NCI-H187 (cell line): ENCODE results near the gene KLHL30.

Experiments used
- DNase-seq, 2 experiments: peaks; one replicate each; lab custom pipeline; 2025; lab: John Stamatoyannopoulos, UW

Gene KLHL30

DNA sequence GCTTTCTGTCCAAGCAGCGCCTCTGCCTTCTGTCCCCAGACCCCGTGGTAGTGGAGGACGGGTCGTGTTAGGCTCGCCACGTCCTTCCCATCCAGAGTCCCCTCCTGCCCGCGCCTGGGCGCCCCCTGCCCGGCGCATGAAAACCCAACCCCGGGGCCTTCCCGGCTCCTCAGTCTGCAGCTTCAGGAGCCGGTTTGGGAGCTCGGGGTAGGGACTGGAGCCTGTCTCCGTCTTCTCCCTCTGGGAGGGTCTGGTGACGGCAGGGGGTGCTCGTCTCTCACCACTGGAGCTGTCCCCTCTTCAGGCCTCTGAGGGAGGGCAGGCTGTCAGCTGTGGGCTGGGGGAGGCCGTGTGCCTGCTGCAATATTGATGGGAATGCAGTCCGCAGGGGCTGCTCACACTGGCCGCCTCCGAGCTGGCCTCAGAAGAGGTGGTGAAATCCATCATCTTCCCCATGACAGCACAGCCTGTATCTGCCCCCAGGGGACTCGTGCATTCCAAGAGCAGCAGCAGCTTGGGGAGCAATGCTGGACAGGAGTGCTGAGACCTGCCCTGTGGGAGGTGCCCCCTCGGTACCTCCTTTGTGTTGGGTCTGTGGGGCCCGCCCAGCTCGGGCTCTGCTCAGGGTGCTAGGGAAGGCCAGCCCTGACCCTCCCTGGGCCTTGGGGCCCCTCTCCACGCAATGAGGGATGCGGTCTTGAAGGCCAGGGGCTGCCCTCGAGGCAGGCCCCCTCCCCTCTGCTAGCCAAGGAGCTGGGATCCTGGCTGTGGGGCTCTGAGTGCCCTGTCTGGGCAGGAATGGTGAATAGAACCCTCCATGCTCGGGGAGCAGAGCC lies 17.8 kb upstream of the KLHL30 start:
- DNase-seq, result no peak

DNA sequence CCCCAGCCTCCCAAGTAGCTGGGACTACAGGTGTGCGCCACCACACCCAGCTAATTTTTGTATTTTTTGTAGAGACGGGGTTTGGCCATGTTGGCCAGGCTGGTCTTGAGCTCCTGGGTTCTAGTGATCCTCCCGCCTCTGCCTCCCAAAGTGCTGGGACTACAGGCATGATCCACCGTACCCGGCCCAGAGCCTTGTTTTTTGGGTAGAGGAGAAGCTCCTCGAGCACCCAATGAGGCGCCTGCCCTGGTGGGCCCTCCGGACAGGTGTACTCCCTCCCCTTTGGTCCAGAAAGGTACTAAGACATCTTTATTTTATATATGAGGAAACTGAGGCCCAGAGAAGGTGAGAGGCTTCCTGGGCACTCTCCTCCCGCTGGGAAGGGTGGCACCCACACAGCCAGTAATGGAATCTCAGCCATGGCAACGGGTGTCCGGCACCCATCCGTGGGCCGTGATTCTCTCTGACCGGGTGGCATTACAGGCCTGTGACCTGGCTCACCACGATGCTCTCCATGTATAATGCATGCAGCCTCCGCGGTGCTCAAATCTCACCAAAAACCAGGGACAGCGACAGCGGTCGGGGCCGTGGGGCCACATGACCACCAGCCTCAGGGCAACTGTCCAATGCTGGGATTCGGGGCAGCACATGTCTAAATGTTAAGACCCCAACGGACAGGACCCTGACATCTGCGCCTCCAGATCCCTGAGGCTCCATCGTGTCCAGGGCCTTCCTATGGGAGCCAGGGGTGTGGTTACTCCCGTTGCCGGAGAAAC lies 16.8 kb upstream of the KLHL30 start:
- DNase-seq, result no peak

DNA sequence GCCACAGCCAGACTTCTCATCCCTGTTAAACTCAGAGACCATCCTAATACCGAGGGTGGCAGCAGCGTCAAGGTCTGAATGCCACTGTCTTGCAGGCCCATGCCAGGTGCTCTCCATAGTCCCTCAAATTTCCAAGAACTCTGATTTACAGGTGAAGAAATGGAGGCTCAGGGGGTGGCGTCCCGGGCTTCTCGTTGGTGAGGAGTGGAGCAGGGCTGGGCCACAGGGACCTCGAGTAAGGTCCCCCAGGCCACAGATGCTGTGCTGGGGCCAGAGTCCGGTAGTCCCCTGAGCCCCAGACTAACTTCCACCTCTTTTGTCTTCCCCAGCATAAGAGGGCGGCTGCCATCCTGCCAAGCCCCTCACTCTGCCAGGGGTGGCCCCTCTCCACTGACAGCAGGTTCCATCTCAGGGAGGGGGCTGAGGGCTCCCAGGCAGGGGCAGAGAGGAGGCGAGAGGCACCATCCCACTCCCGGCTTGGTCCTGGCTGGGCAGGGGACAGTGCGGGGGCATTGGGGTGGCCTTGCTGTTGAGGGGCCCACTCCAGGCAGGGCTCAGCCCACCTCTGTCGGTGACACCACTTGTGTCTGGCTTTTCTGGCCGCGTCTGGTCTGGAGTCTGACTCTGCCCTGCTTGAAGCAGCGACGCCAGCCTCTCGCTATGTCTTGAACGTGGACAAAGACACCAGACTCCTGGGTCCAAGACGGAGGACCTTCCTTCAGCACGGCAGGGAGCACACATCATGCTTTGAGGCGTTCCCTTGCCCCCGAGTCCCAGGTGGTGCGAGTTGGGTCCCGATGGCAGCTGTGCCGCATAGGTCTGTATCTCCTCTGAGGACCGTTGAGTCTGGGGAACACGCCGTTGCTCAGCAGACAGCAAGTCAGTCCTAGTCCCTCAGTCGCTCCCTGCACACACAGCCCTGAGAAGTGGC lies 15.9 kb upstream of the KLHL30 start:
- DNase-seq, result no peak

DNA sequence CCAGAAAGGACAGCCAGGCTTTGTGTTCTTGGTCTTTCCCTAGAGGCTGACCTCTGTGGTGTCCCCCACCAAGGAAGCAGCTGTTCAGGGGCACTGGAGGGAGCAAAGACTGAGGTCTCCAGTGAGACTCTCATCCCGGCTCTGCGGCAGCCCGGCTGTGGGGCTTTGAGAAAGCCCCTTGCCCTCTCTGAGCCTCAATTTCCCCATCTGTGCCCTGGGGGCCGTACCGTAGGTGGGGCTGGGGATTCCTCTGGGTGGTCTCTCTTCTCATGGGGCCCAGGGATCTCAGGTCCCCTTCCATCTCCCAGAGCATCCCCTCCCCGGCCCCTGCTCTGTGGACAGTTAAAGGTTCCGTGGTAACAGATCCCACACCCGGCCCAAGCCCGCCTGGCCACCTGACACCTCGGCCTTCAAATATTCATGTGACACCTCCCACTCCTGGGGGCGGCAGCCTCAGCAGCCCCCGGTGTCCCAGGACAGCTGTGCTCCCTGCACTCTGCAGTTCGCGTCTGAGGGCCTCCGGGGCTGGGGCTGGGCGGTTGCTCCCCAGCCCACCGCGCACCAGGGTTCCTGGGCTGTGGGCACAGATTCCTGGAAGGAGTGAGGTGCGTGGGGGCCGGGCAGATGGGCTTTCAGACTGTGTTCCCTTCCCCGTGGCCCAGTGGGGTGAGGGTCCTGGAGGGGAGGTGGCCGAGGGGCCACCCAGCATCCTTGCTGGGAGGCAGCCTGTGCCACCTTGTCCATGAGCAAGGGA lies 15.1 kb upstream of the KLHL30 start:
- no peak for DNase-seq

DNA sequence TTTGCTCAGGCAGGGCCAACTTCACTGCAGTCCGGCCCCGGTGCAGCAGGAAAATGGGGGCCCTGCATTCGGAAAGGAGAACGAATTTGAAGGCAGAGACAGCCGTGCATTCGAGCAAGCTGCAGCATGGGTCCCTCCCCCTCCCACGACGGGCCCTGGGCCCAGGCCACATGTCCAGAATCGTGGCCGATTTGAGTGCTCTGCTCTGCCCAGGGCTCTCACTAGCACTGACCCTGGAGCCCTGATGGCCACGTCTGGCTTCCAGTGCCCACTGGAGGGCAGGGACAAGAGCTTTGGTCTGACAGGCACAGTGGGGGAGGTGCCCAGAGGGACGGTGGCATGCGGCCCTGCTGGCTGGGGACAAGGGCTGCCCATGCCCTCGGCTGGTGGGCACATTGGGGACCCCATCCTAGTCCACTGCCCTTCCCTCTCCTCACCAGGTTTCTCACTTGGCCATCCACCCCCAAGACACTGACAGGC lies 14.4 kb upstream of the KLHL30 start:
- no peak for DNase-seq

DNA sequence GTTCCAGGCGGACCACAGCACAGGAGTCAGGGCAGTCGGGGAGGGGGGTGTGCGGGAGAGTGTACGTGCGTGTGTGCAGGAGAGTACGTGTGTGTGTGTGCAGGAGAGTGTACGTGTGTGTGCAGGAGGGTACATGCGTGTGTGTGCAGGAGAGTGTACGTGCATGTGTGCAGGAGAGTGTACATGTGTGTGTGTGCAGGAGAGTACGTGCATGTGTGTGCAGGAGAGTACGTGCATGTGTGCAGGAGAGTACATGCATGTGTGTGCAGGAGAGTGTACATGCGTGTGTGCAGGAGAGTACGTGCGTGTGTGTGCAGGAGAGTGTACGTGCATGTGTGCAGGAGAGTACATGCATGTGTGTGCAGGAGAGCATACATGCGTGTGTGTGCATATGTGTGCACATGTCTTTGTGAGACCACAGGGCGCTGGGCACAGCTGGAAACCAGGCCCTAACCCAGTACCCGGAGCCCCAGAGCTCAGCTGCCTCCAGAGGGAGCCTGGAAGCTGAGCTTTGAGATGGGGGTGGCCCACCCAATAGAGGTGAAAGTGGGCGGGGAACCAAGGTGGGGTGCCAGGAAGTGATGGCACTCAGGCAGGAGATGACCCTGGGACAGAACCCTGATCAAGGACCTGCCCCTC lies 13.9 kb upstream of the KLHL30 start:
- DNase-seq, result no peak

DNA sequence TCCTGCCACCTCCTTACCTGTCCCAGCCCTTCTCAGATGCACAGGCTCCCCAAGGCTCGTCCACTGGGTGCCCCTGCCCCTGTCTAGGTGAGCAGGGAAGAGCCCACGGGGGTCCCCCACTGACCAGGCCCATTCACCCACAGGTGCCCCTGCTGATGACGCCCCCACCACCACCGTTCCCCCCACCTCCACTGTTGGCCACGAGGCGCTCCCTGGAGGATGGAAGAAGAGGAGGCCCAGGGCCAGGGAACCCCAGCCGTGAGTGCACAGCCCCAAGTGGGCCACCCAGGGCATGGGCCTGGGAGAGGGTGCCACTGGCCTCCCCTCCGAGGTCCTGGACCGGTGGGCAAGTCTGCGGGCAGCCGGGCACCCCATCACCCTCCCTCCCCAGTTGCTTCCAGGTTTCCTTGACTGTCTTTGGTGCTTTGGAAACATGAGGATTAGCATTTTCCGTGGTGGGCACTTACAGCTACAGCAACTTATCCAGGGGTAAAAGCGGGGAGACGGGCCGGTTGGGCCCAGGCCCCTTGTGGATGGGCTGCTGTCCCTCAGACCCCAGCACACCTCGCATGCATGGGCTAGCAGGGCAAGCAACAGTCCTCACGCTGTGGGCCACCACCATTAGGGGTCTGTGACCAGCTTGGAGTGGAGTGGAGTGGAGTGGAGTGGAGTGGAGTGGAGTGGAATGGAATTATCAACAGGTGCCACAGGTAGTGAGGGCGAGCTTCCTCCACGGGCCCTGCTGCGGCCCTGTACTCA lies 13.2 kb upstream of the KLHL30 start:
- no peak for DNase-seq

DNA sequence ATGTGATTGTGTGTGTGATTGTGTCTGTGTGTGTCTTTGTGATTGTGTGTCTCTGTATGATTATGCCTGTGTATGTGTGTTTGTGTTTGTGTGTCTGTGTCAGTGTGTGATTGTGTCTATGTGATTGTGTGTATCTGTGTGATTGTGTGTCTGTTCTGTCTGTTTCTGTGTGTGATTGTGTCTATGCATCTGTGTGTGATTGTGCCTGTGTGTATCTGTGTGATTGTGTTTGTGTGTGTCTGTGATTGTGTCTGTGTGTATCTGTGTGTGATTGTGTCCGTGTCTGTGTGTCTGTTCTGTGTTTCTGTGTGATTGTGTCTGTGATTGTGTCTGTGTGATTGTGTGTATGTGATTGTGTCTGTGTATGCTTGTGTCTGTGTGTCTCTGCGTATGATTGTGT lies 12.1 kb upstream of the KLHL30 start:
- DNase-seq, result no peak

DNA sequence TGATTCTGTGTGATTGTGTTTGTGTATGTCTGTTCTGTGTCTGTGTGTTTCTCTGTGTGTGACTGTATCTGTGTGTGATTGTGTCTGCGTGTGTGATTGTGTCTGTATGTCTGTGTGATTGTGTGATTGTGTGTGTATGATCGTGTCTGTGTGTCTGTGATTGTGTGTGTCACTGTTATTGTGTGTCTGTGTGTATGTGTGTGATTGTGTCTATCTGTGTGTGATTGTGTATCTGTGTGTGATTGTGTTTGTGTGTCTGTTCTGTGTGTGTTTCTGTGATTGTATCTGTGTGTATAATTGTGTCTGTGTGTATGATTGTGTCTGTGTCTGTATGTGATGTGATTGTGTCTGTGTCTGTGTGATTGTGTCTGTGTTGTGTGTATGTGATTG lies 11.7 kb upstream of the KLHL30 start:
- no peak for DNase-seq

DNA sequence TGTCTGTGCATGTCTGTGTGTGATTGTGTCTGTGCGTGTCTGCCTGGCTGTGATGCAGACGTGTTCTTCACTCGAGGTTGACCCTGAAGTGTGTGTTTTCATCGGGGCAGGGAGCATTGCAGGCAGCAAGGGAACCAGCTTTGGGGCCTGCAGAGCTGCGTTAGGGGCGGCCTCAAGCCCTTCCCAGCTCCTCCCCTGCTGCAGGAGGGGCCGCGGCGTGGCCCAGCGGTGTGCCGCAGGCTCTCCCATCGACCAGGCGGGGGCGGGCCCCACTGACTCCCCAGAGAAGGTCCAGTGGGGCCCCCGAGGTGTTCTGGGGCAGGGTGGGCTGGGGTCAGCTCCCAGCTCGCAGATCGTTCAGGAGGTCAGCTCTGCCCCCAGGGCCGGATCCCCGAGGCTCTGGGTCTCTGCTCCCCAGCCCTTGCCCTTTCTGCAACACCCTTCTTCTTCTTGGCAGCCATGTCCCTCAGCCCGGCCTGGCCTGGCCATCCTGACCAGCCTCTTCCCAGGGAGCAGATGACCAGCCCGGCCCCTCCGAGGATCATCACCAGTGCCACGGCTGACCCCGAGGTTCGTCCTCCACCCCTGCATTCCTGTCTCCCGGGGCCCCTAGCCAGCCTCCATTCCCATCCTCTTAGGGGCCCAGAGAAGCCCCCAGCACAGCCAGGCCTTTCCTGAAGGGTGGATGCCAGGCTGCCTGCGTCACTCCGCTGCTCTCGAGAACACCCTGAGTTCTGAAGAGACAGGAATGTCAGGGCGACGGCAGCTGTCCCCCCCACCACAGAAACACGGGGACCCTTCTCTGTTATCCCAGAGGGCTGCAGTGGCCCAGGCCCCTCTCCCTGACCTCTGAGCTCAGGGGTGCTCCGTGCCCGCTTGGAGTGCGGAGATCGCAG lies 11.1 kb upstream of the KLHL30 start:
- no peak for DNase-seq

DNA sequence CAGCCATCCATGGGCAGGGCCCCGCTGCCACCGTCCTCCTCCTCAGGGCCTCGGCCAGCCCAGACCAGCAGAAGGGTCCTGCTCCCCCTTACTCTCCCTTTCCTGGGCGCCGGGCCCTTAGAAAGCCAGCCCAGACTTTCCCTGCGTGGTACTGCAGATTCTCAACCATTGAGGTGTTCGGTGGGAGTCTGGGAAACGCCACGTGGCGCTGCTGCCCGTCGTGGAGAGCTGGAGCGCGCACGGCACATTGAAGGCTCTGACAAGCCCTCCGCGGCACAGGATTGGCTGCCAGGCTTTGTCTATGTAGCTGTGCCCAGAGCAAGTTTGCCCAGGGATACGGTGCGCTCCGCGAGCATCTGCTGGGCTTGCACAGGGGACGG lies 10.4 kb upstream of the KLHL30 start:
- no peak for DNase-seq

DNA sequence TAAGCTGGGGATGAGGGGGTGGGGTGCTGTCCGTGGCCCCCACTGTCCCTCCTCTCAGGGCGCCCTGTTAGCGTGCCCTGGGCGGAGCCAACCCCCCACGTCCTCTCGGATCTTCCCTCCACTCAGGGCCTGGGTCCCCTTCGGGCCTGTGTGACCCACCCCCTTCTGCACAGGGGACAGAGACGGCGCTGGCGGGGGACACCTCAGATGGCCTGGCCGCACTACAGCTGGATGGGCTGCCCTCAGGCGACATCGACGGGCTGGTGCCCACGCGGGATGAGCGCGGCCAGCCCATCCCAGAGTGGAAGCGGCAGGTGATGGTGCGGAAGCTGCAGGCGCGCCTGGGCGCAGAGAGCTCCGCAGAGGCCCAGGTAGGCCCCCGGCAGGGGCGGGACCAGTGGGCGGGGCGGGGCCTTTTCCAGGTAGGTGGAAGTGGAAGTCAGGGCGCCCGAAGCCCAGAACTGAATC lies 9.9 kb upstream of the KLHL30 start:
- DNase-seq, result no peak

DNA sequence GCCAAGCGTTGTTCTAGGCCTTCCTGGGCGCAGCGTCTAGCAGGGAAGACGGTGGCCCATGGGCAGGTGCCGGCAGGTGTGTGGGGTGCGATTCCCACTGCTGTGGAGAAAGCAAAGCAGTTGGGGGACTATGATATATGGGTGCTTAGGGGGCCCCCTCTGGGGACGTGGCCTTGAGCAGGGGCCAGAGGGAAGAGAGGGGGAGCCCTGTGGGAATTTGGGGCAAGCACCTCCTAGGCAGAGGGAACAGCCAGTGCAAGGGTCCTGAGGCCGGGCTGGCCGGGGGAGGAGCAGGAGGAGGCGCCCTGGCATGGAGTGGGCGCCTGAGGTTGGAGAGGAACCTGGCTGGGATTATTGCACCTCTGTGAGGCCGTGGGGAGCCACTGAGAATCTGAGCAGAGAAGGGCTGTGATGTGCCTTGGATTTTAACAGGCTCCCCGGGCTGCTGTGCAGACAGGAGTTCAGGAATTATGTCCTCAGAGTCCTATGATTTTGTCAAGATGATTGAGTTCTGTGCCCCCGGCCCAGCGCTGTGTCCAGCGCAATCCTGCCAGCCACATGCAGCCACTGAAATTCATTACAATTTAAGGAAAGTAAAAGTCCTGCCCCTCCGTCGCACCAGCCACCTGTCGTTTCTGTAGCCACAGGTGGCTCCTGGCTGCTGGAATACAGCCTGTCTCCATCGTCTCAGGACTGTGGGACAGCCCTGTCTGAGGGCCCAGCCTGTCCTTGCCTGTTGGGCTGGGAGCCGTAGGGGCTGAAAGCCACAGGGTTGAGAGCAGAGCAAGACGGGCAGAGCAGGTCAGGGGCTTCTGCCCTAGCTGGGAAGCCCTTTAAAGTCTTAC lies 9.1 kb upstream of the KLHL30 start:
- DNase-seq, result no peak

DNA sequence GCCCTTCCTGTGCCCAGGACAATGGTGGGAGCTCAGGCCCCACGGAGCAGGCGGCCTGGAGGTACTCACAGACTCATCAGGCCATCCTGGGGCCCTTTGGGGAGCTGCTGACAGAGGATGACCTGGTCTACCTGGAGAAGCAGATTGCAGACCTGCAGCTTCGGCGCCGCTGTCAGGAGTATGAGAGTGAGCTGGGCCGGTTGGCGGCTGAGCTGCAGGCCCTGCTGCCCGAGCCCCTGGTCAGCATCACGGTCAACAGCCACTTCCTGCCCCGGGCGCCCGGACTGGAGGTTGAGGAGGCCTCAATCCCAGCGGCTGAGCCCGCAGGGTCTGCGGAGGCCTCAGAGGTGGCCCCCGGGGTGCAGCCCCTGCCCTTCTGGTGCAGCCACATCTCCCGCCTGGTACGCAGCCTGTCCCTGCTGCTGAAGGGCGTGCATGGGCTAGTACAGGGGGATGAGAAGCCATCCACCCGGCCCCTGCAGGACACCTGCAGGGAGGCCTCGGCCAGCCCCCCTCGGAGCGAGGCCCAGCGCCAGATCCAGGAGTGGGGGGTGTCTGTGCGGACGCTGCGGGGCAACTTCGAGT lies 8.3 kb upstream of the KLHL30 start:
- no peak for DNase-seq

DNA sequence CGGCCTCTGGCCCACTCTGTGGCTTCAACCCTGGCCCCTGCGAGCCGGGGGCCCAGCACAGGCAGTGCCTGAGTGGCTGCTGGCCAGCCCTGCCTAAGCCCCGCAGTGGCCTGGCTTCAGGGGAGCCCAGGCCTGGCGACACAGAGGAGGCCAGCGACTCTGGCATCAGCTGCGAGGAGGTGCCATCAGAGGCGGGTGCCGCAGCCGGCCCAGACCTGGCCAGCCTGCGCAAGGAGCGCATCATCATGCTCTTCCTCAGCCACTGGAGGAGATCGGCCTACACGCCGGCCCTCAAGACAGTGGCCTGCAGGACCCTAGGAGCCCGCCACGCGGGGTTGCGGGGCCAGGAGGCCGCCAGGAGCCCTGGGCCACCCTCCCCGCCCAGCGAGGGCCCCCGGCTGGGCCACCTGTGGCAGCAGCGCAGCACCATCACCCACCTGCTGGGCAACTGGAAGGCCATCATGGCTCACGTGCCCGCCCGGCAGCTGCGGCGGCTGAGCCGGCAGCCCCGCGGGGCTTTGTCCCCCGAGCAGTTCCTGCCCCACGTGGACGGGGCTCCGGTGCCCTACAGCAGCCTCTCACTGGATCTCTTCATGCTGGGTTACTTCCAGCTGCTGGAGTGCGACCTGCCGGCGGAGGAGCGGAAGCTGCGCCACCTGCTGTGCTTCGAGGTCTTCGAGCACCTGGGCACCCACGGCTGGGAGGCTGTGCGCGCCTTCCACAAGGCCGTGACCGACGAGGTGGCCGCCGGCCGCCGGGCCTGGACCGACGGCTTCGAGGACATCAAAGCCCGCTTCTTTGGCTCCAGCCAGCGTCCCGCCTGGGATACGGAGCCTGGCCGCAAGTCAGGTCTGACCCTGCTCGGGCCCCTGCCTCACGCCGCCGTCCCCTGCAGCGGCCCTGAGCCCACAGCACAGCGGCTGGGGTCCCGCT lies 7.5 kb upstream of the KLHL30 start:
- no peak for DNase-seq

DNA sequence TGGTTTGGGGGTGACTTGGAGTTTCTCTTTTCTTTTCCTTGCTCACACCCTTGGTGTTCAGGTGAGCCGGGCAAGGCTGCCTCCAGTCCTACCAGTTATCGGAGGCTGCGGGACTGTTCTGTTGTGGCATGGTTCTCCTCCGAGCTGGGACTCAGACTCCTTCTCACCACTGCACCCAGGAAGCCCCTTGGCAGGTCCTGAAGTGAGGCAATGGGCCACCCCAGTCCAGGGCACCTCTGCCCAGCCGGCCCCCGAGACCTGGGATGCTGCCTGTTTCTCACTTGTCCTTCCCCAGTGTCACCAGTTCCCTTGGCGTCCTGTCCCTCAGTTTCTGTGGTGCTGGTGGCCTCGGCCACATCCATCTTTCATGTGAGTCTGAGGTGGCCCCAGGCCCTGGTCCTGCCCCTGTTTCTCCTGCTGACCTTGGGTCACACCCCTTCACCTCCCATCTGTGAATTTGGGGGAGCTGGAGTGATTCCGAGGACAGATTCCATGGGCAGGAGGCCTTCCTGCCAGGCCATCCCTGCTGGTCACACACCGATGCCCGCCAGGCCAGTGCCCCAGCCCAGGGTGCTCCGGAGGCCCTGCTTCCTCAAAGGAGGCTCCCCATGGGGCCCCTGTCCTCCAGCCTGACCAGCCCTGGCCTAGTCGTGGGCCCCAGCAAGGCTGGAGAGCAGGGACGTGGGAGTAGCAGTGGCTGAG lies 6.6 kb upstream of the KLHL30 start:
- DNase-seq, result no peak
